Measurements from ENCODE around the gene RNF168.

DNA sequence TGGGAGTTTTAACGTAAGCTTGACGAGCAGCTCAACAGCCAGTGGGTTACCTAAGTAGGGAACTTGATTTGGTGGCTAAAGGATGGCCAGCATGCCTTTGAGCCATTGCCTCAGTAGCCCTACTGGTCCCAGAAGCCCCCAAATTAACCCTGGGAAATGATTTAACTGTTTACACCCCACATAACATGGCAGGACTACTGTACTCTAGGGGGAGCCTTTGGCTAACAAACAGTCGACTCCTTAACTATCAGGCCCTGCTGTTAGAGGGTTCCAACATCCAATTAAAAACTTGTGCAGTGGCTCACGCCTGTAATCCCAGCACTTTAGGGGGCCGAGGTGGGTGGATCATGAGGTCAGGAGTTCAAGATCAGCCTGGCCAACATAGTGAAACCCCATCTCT is 21.0 kb upstream of the RNF168 start:
- TF ChIP-seq TAF1 (IDR thresholded peaks at IDR 0.05; ENCODE audit: borderline replicate concordance, low read depth, low read length) (no peak), POLR2AphosphoS5 (IDR thresholded peaks at IDR 0.05; ENCODE audit: low read depth, low read length) (no peak)

All from GM12892 (cell line).